Rectal smooth muscle tissue (tissue), 1 donor: Measurements from ENCODE around the gene TAS2R60.
"Not testable (repeated sequence)": the region's sequence is repeated elsewhere in the genome, so short reads cannot be mapped to it uniquely, and the experiment has no call there.

ENCODE experiments used
- H3K27ac ChIP-seq: one replicate; pipeline ENCODE4 v1.7.0; 2013; ENCODE audit warnings: low read depth, low read length, inconsistent platforms
- H3K27me3 ChIP-seq: one replicate; pipeline ENCODE4 v1.7.0; 2013; ENCODE audit warnings: low read length; ENCODE audit not compliant: control insufficient read depth, insufficient read depth
- H3K36me3 ChIP-seq: one replicate; pipeline ENCODE4 v1.7.0; 2013; ENCODE audit warnings: low read length; ENCODE audit not compliant: control insufficient read depth, insufficient read depth
- H3K4me1 ChIP-seq: one replicate; pipeline ENCODE4 v1.7.0; 2013; ENCODE audit warnings: low read length; ENCODE audit not compliant: control insufficient read depth, insufficient read depth
- H3K4me3 ChIP-seq: one replicate; pipeline ENCODE4 v1.7.0; 2013; ENCODE audit warnings: low read length
- H3K9ac ChIP-seq: one replicate; pipeline ENCODE4 v1.7.0; 2013; ENCODE audit warnings: low read length

Gene TAS2R60

GRCh38 chr7:143402233-143402632 is 41.0 kb upstream of the TAS2R60 start:
- not testable (repeated sequence) for H3K4me1 ChIP-seq, H3K4me3 ChIP-seq, H3K9ac ChIP-seq, H3K27me3 ChIP-seq, H3K27ac ChIP-seq, H3K36me3 ChIP-seq

GRCh38 chr7:143405173-143406001 is 37.9 kb upstream of the TAS2R60 start:
- Histone ChIP-seq H3K4me3 (no peak overlapping the region), H3K27ac (no peak overlapping the region)

GRCh38 chr7:143406002-143406357 is 37.3 kb upstream of the TAS2R60 start:
- no peaks in the 10 kb centered on the region for H3K36me3 ChIP-seq
- no peaks in the 10 kb centered on the region for H3K27me3 ChIP-seq
- peaks cover 10% of the 10 kb centered on the region for H3K4me1 ChIP-seq
- H3K9ac ChIP-seq, result no peak overlapping the region
- no peak overlapping the region for H3K27ac ChIP-seq
- no peak overlapping the region for H3K4me3 ChIP-seq

More at GRCh38 chr7:143405173-143406001, 37.9 kb upstream of the TAS2R60 start:
- H3K36me3 ChIP-seq, result no peaks in the 10 kb centered on the region
- H3K9ac ChIP-seq, result no peak overlapping the region
- peaks cover 7% of the 10 kb centered on the region for H3K4me1 ChIP-seq
- H3K27me3 ChIP-seq, result no peaks in the 10 kb centered on the region

- H3K27me3 ChIP-seq, result no peaks in the 10 kb centered on the region
- H3K36me3 ChIP-seq, result no peaks in the 10 kb centered on the region
- no peak overlapping the region for H3K27ac ChIP-seq
- peak overlapping the region; percentile 58 for H3K4me3 ChIP-seq
- no peak overlapping the region for H3K9ac ChIP-seq
- H3K4me1 ChIP-seq, result peaks cover 16% of the 10 kb centered on the region
These were observed 35.7 kb upstream of the TAS2R60 start for GRCh38 chr7:143407287-143408251.

GRCh38 chr7:143408252-143408685 is 35.0 kb upstream of the TAS2R60 start:
- Histone ChIP-seq H3K4me3 (peak overlapping the region; percentile 58), H3K9ac (no peak overlapping the region), H3K36me3 (no peaks in the 10 kb centered on the region), H3K4me1 (peaks cover 16% of the 10 kb centered on the region), H3K27ac (no peak overlapping the region), H3K27me3 (no peaks in the 10 kb centered on the region)

GRCh38 chr7:143408686-143409561 is 34.3 kb upstream of the TAS2R60 start, which contains the start of gene EPHA1:
TSS of gene EPHA1 (minus strand) at chr7:143408856. CDS start at chr7:143408805, 51 bp downstream.
- peaks cover 16% of the 10 kb centered on the region for H3K4me1 ChIP-seq
- H3K27ac ChIP-seq, result no peak within 1 kb of the TSS
- H3K36me3 ChIP-seq, result no peaks in the 10 kb centered on the region
- peak within 1 kb of the TSS; percentile 58 for H3K4me3 ChIP-seq
- H3K27me3 ChIP-seq, result no peaks in the 10 kb centered on the region
- H3K9ac ChIP-seq, result no peak within 1 kb of the TSS

GRCh38 chr7:143410521-143411004 is 32.7 kb upstream of the TAS2R60 start:
- no peak overlapping the region for H3K4me3 ChIP-seq
- no peaks in the 10 kb centered on the region for H3K27me3 ChIP-seq
- no peaks in the 10 kb centered on the region for H3K36me3 ChIP-seq
- no peak overlapping the region for H3K9ac ChIP-seq
- no peak overlapping the region for H3K27ac ChIP-seq
- peaks cover 16% of the 10 kb centered on the region for H3K4me1 ChIP-seq

GRCh38 chr7:143411976-143412708 is 31.1 kb upstream of the TAS2R60 start:
- no peaks in the 10 kb centered on the region for H3K27me3 ChIP-seq
- peaks cover 16% of the 10 kb centered on the region for H3K4me1 ChIP-seq
- H3K9ac ChIP-seq, result no peak overlapping the region
- no peak overlapping the region for H3K27ac ChIP-seq
- H3K4me3 ChIP-seq, result no peak overlapping the region
- no peaks in the 10 kb centered on the region for H3K36me3 ChIP-seq

GRCh38 chr7:143413123-143413522 is 30.1 kb upstream of the TAS2R60 start:
- Histone ChIP-seq H3K9ac (no peak overlapping the region), H3K4me3 (no peak overlapping the region), H3K27ac (no peak overlapping the region), H3K36me3 (no peaks in the 10 kb centered on the region), H3K27me3 (no peaks in the 10 kb centered on the region), H3K4me1 (peaks cover 16% of the 10 kb centered on the region)

- not testable (repeated sequence) for H3K9ac ChIP-seq, H3K27me3 ChIP-seq, H3K36me3 ChIP-seq, H3K4me3 ChIP-seq, H3K27ac ChIP-seq
- H3K4me1 ChIP-seq, result peaks cover 10% of the 10 kb centered on the region
These were observed 28.0 kb upstream of the TAS2R60 start for GRCh38 chr7:143415209-143415608.

- Histone ChIP-seq H3K4me1 (peaks cover 6% of the 10 kb centered on the region), H3K27me3 (no peaks in the 10 kb centered on the region), H3K27ac (no peak overlapping the region), H3K36me3 (no peaks in the 10 kb centered on the region), H3K4me3 (no peak overlapping the region), H3K9ac (no peak overlapping the region)
These were observed 27.4 kb upstream of the TAS2R60 start for GRCh38 chr7:143415742-143416397.
